HepG2 (cell line): ENCODE measurements around the gene ZNF714. TPM values are rescaled to one million over a fixed set of nuclear protein-coding genes. Genes with fewer than 3 reads are reported as not detected.

Source experiments
- CC2D1A ChIP-seq: sonication (generic); formaldehyde crosslinking; IDR thresholded peaks from 2 replicates; pipeline ENCODE4 v1.8.1; 2023; ENCODE audit warnings: mild to moderate bottlenecking, missing genetic modification reagents
- CCAR2 ChIP-seq: fragments of 200-400 bp; formaldehyde crosslinking; optimal IDR thresholded peaks from 2 replicates; pipeline ENCODE3; 2018; ENCODE audit warnings: low read depth, mild to moderate bottlenecking, low read length, moderate library complexity
- HCFC1 ChIP-seq: fragments of 150-350 bp; IDR thresholded peaks from 2 replicates; pipeline ENCODE4 v1.6.1; 2014; ENCODE audit warnings: low read depth, low read length
- KDM4B ChIP-seq: sonication (generic); formaldehyde crosslinking; IDR thresholded peaks from 2 replicates; pipeline ENCODE4 v1.4.0; 2020; ENCODE audit warnings: missing genetic modification reagents
- MBD4 ChIP-seq: IDR thresholded peaks from 2 replicates; pipeline ENCODE4 v1.6.1; 2012; ENCODE audit warnings: low read length, inconsistent platforms, borderline replicate concordance
- MED13 ChIP-seq: sonication (generic); formaldehyde crosslinking; IDR thresholded peaks from 2 replicates; pipeline ENCODE4 v1.5.0; 2020; ENCODE audit warnings: missing genetic modification reagents
- RBM22 ChIP-seq: fragments of 200-400 bp; formaldehyde crosslinking; optimal IDR thresholded peaks from 2 replicates; pipeline ENCODE3; 2017; ENCODE audit warnings: mild to moderate bottlenecking, low read length, moderate library complexity
- RERE ChIP-seq: IDR thresholded peaks from 2 replicates; pipeline ENCODE4 v1.6.1; 2016; ENCODE audit warnings: low read depth, missing genetic modification reagents, missing compliant biosample characterization
- SIN3B ChIP-seq: fragments of 150-350 bp; IDR thresholded peaks from 2 replicates; pipeline ENCODE4 v1.6.1; 2014; ENCODE audit warnings: low read length
- SNAI1 ChIP-seq: sonication (generic); formaldehyde crosslinking; IDR thresholded peaks from 2 replicates; pipeline ENCODE4 v1.5.0; 2020; ENCODE audit warnings: mild to moderate bottlenecking, missing genetic modification reagents, borderline replicate concordance
- SP1 ChIP-seq, 2 experiments: fragments of 450-650 bp in 1 of 2; sonication (generic) in 1 of 2; formaldehyde crosslinking in 1 of 2; IDR thresholded peaks; 2 replicates each; pipeline versions ENCODE4 v1.4.0 to v1.6.1; 2016 to 2020; ENCODE audit warnings: missing genetic modification reagents in 1 of 2
- ZNF672 ChIP-seq: sonication (generic); formaldehyde crosslinking; IDR thresholded peaks from 2 replicates; pipeline ENCODE4 v1.8.1; 2022; ENCODE audit warnings: missing genetic modification reagents
- ZNF770 ChIP-seq: sonication (generic); formaldehyde crosslinking; IDR thresholded peaks from 2 replicates; pipeline ENCODE4 v1.5.0; 2020; ENCODE audit warnings: mild to moderate bottlenecking, missing genetic modification reagents
- ZNF83 ChIP-seq: sonication (generic); formaldehyde crosslinking; IDR thresholded peaks from 2 replicates; pipeline ENCODE4 v1.4.0; 2020; ENCODE audit warnings: missing genetic modification reagents, mild to moderate bottlenecking, borderline replicate concordance
- ZSCAN9 ChIP-seq: IDR thresholded peaks from 2 replicates; pipeline ENCODE4 v1.6.1; 2016; ENCODE audit warnings: borderline replicate concordance
- ZZZ3 ChIP-seq: sonication (generic); formaldehyde crosslinking; IDR thresholded peaks from 2 replicates; pipeline ENCODE4 v1.4.0; 2020; ENCODE audit warnings: missing genetic modification reagents, mild to moderate bottlenecking, borderline replicate concordance
- polyA plus RNA-seq, 8 experiments: library from polyadenylated mRNA; depleted of rRNA in 3 of 8; stranded (reverse) in 7 of 8; unstranded in 1 of 8; fragments of >200 nt; fragmentation: Illumina TruSeq in 4 of 8; extraction: Trizol in 4 of 8; gene quantifications; 2 replicates each; pipeline versions ENCODE4 v1.2.1 to v1.2.3, GENCODE V29; 2011 to 2016; ENCODE audit warnings: low read depth in 4 of 8, missing spikeins in 1 of 8, mixed read lengths in 1 of 8; ENCODE audit not compliant: insufficient read depth in 1 of 8
- total RNA-seq, 5 experiments: library from RNA; depleted of rRNA; stranded (reverse); fragments of >200 nt; fragmentation: Illumina TruSeq; extraction: Trizol; gene quantifications; 2 replicates each; pipeline ENCODE4 v1.2.3, GENCODE V29; 2016; ENCODE audit warnings: low read depth in 1 of 5
- TF ChIP-seq, protein P1 (sequence below): sonication (generic); formaldehyde crosslinking; IDR thresholded peaks from 2 replicates; pipeline ENCODE4 v1.5.1; 2020; ENCODE audit warnings: missing genetic modification reagents, mild to moderate bottlenecking, borderline replicate concordance
- TF ChIP-seq, protein P2 (sequence below): sonication (generic); formaldehyde crosslinking; IDR thresholded peaks from 2 replicates; pipeline ENCODE4 v1.5.1; 2020; ENCODE audit warnings: missing genetic modification reagents, mild to moderate bottlenecking, borderline replicate concordance

Gene ZNF714
- total and polyA plus RNA-seq, 2 of the 13 experiments (the other 11 are each of a cell fraction or from before 2014, with no cell fraction given): 6.7 to 27.8 TPM

GRCh38 chr19:21141787-21142464 is 59.9 kb downstream of the ZNF714 start, which contains the start of gene ZNF431 (continued):
- TF ChIP-seq ZZZ3 (no peak; the same call in 1 of the 2 replicates), SP1 (IDR thresholded peaks at IDR 0.05) (no peak), SP1 (CRISPR knock-in tag; IDR thresholded peaks at IDR 0.05) (no peak), ZNF770 (CRISPR knock-in tag) (0 out of 2 replicates have a peak, but pooled peaks have one; percentile 44), ZNF83 (CRISPR knock-in tag) (no peak), SIN3B (peak; percentile 75; the same call in 1 of the 2 replicates), RERE (CRISPR knock-in tag) (no peak), ZSCAN9 (no peak), ZNF672 (CRISPR knock-in tag) (no peak), CC2D1A (CRISPR knock-in tag) (no peak), CCAR2 (no peak), MBD4 (no peak), HCFC1 (no peak), SNAI1 (CRISPR knock-in tag) (no peak), MED13 (CRISPR knock-in tag) (no peak), RBM22 (no peak), KDM4B (CRISPR knock-in tag) (no peak)
- TF ChIP-seq, protein P1, sequence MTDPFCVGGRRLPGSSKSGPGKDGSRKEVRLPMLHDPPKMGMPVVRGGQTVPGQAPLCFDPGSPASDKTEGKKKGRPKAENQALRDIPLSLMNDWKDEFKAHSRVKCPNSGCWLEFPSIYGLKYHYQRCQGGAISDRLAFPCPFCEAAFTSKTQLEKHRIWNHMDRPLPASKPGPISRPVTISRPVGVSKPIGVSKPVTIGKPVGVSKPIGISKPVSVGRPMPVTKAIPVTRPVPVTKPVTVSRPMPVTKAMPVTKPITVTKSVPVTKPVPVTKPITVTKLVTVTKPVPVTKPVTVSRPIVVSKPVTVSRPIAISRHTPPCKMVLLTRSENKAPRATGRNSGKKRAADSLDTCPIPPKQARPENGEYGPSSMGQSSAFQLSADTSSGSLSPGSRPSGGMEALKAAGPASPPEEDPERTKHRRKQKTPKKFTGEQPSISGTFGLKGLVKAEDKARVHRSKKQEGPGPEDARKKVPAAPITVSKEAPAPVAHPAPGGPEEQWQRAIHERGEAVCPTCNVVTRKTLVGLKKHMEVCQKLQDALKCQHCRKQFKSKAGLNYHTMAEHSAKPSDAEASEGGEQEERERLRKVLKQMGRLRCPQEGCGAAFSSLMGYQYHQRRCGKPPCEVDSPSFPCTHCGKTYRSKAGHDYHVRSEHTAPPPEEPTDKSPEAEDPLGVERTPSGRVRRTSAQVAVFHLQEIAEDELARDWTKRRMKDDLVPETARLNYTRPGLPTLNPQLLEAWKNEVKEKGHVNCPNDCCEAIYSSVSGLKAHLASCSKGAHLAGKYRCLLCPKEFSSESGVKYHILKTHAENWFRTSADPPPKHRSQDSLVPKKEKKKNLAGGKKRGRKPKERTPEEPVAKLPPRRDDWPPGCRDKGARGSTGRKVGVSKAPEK: no peak
- TF ChIP-seq, protein P2, sequence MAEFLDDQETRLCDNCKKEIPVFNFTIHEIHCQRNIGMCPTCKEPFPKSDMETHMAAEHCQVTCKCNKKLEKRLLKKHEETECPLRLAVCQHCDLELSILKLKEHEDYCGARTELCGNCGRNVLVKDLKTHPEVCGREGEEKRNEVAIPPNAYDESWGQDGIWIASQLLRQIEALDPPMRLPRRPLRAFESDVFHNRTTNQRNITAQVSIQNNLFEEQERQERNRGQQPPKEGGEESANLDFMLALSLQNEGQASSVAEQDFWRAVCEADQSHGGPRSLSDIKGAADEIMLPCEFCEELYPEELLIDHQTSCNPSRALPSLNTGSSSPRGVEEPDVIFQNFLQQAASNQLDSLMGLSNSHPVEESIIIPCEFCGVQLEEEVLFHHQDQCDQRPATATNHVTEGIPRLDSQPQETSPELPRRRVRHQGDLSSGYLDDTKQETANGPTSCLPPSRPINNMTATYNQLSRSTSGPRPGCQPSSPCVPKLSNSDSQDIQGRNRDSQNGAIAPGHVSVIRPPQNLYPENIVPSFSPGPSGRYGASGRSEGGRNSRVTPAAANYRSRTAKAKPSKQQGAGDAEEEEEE (CRISPR knock-in tag): no peak
